K562 (cell line): Measurements from ENCODE around the gene NCOA1.
A peak's percentile ranks its signal among the peaks of the same experiment; 100 is the strongest.

Experiments used
- CCNT2 ChIP-seq: IDR thresholded peaks from 2 replicates; pipeline ENCODE4 v1.6.1; 2011; ENCODE audit warnings: borderline replicate concordance, low read depth, mild to moderate bottlenecking, moderate library complexity, mixed read lengths, low read length; ENCODE audit not compliant: insufficient read length; ENCODE audit errors: extremely low read depth
- CTCF ChIP-seq, 3 experiments: IDR thresholded peaks in 2 of 3; conservative IDR thresholded peaks in 1 of 3; 2 replicates each; pipeline ENCODE4 v1.5.1; 2011 to 2012; ENCODE audit warnings: low read length in 3 of 3, mild to moderate bottlenecking in 3 of 3, control low read depth in 2 of 3, improper control_type of control experiment in 1 of 3, inconsistent platforms in 1 of 3, low read depth in 1 of 3, mixed read lengths in 1 of 3, moderate library complexity in 1 of 3; ENCODE audit not compliant: insufficient read depth in 2 of 3
- DMBX1 ChIP-seq: fragments of 250-450 bp; sonication (Bioruptor Pico); IDR thresholded peaks from 2 replicates; pipeline ENCODE4 v1.8.0; 2022; ENCODE audit warnings: inconsistent platforms, mild to moderate bottlenecking, moderate library complexity, borderline replicate concordance
- E2F1 ChIP-seq: sonication (generic); formaldehyde crosslinking; IDR thresholded peaks from 2 replicates; pipeline ENCODE4 v1.8.1; 2023; ENCODE audit warnings: mild to moderate bottlenecking, missing genetic modification reagents, moderate library complexity
- EZH2 ChIP-seq: IDR thresholded peaks from 2 replicates; pipeline ENCODE4 v1.6.1; 2012; ENCODE audit warnings: low read depth, mild to moderate bottlenecking, inconsistent platforms, low read length, borderline replicate concordance
- FOXM1 ChIP-seq, 2 experiments: fragments of 450-650 bp in 1 of 2; sonication (generic) in 1 of 2; formaldehyde crosslinking in 1 of 2; IDR thresholded peaks; 2 replicates each; pipeline versions ENCODE4 v1.6.1 to v1.9.0; 2017 to 2022; ENCODE audit warnings: low read depth in 2 of 2, mild to moderate bottlenecking in 2 of 2, missing genetic modification reagents in 1 of 2, moderate library complexity in 1 of 2
- PKNOX1 ChIP-seq: fragments of 450-650 bp; IDR thresholded peaks from 2 replicates; pipeline ENCODE4 v1.6.1; 2016
- POLR2AphosphoS5 ChIP-seq: IDR thresholded peaks from 2 replicates; pipeline ENCODE4 v1.6.1; 2011; ENCODE audit warnings: mild to moderate bottlenecking, low read depth, low read length, moderate library complexity; ENCODE audit not compliant: control insufficient read depth, insufficient read depth
- RCOR1 ChIP-seq, 2 experiments: IDR thresholded peaks; 2 replicates each; pipeline ENCODE4 v1.6.1; 2012; ENCODE audit warnings: low read depth in 2 of 2, low read length in 2 of 2, borderline replicate concordance in 1 of 2, improper control_type of control experiment in 1 of 2
- RHOXF2B ChIP-seq: fragments of 250-450 bp; sonication (Bioruptor Pico); conservative IDR thresholded peaks from 2 replicates; pipeline ENCODE4 v1.5.1; 2021
- SP1 ChIP-seq: sonication (generic); formaldehyde crosslinking; IDR thresholded peaks from 2 replicates; pipeline ENCODE4 v1.8.1; 2022; ENCODE audit warnings: mild to moderate bottlenecking, missing genetic modification reagents

GRCh38 chr2:24477229-24477628, 13.8 kb upstream of the NCOA1 start:
- TF ChIP-seq DMBX1 (CRISPR knock-in tag) (no peak), CCNT2 (no peak), POLR2AphosphoS5 (no peak), FOXM1 (IDR thresholded peaks at IDR 0.05; ENCODE audit: low read depth) (no peak), FOXM1 (CRISPR knock-in tag; IDR thresholded peaks at IDR 0.05; ENCODE audit: low read depth) (no peak), SP1 (CRISPR knock-in tag) (no peak), CTCF (IDR thresholded peaks at IDR 0.05 in 2 of 3, conservative IDR thresholded peaks at IDR 0.05 in 1 of 3; ENCODE audit: insufficient read depth in 2 of 3, low read depth in 1 of 3, low read length in 3 of 3) (no peak), RCOR1 (IDR thresholded peaks at IDR 0.05; ENCODE audit: borderline replicate concordance in 1 of 2, low read depth in 2 of 2, low read length in 2 of 2) (no peak), E2F1 (CRISPR knock-in tag) (no peak), EZH2 (no peak), PKNOX1 (peak; percentile 90), RHOXF2B (no peak)
